HuH-7.5 (cell line): ENCODE data around the gene DFFA.

ENCODE experiments used
- DNase-seq: peaks from one replicate; pipeline ENCODE4 v3.0.0; 2011; ENCODE audit warnings: low spot score

Gene DFFA, protein sequence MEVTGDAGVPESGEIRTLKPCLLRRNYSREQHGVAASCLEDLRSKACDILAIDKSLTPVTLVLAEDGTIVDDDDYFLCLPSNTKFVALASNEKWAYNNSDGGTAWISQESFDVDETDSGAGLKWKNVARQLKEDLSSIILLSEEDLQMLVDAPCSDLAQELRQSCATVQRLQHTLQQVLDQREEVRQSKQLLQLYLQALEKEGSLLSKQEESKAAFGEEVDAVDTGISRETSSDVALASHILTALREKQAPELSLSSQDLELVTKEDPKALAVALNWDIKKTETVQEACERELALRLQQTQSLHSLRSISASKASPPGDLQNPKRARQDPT

DNA sequence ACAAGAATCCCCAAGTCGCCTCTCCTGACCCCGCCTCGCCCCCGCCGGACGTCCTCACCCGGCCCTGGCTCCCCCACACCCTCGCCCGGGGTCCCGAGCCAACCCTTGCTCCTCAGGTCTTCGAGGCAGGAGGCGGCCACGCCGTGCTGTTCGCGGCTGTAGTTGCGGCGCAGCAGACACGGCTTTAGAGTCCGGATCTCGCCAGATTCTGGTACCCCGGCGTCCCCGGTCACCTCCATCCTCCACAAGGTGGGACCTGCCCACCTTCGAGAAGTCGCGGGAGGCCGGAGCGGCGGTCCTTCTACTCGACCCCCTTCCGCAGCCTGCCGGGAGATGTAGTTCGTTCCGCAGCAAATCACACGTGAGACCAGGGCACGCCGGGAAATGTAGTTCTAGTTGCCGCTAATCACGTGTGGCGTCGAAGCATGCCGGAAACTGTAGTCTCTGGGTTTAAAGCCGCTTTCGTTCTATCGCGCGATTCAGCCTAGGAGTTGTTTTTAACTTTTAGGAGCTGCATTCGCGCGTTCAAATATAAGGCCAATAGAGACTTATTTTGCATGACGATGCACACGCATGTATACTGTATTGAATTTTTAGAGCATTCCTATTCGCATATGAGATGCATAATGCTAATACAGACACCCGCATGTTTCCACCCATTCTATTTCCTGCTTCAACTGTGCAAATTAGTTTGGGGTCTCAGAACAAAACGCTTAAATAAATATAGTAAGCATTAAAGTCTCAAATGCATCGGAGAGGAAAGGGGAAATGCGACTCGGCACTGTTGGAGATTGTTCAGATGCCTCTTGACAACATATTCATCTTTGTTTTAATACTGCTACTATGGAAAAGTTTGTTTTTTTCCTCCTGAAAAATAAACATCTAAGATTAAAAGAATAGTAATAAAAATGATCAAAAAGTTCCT lies at the start of gene DFFA:
Gene DFFA, minus strand, starts transcription at position 310 of the 925 bp plus-strand sequence. Its CDS starts 71 bp downstream, at position 239.
- peak; percentile 79 for DNase-seq

DNA sequence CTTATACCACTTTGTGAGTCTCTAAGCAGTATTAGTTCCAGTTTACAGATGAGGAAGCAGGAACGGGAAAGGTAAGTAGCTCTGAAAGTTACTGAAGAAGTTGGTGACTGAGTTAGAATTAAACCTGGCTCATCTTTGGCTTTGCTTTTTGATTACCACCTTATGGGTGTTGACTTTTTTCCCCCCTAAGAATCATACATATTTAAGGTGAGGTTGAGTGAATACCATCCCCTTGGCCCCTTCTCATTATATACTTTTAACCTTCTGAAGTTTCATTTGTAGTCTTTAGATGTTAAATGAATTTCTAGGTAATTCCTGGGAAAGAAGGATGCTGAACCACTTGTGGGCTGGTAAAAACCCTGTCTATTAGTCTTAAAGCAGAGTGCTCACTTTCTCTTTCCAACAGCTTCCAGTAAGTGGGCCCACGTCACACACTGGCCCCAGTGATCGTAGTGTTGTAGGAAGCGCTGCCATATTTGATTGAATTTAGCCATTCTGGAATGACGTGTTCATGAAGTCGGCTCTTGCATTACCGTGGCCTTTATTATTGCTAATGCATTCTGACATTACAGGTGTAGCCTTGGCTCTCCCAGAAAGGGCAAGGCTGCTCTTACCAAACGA lies 49.3 kb upstream of the DFFA start:
- DNase-seq, result no peak

DNA sequence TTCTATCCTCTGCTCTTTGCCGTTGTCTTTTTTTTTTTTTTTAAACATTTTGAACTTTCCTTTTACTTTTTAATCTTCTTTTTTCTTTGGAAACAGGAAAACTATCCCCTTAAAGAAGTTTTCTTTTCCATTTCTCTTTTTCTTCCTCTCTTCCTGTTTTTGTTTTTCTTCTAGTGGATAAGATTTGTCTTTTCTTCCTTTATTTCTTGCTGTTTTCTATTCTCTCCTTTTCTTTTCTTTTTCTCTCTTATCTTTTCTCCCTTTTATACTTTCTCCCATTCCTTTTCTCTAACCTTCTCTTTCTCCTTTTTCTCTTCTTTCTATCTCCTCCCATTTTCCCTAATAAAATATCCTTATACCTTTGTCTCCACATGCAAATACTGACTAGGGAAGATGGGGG lies 48.6 kb upstream of the DFFA start:
- no peak for DNase-seq

DNA sequence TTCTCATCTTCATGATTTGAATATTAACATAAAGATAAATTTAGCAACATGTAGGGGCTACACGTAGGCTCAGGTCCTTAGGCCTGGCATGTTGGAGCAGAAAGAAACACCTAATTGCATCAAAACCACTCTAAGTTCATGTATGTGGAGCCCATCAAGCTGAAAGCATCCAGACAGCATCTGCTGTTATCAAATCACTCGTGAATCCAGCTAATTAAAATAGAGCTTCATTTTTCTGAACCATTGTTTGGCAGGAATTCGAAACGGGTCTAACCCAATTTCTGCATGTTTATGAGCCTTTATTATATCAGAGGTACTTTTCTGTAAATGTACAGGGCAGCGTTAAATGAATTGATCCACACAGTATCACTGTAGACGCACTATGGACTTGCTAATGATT lies 48.2 kb upstream of the DFFA start:
- DNase-seq, result no peak

DNA sequence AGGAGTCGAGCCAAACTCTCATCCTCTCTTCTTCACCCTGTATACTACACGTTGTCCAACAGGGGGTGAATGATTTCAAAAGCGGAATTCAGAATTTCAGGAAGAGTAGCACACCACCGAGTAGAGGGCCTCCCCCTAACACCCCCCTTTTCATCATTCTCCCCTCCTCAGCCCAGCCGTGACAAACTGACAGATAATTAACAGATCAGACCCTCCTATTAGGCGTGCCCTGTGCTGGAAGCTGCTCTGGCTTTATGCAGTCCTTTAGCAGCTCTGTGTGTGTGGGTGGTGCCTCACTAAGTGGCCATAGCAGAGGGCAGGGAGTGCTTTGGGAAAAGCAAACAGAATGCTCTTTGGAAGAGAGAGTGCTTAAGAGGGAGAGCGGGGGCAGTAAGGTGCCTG lies 46.7 kb upstream of the DFFA start:
- DNase-seq, result no peak

DNA sequence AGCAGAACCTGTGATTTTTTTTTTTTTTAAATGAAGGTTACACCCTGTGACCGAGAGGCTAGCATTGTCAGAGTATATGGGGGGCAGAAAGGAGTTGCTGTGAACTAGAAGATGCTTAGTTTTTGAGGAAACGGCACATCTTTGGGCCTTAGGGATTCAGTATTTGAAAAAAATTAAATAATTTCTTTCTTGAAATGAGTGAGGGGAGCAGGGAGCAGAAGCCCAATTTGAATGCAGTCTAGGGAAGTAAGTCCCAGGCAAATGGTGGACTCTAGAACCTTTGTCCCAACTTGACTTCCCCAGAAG lies 45.3 kb upstream of the DFFA start:
- DNase-seq, result no peak

DNA sequence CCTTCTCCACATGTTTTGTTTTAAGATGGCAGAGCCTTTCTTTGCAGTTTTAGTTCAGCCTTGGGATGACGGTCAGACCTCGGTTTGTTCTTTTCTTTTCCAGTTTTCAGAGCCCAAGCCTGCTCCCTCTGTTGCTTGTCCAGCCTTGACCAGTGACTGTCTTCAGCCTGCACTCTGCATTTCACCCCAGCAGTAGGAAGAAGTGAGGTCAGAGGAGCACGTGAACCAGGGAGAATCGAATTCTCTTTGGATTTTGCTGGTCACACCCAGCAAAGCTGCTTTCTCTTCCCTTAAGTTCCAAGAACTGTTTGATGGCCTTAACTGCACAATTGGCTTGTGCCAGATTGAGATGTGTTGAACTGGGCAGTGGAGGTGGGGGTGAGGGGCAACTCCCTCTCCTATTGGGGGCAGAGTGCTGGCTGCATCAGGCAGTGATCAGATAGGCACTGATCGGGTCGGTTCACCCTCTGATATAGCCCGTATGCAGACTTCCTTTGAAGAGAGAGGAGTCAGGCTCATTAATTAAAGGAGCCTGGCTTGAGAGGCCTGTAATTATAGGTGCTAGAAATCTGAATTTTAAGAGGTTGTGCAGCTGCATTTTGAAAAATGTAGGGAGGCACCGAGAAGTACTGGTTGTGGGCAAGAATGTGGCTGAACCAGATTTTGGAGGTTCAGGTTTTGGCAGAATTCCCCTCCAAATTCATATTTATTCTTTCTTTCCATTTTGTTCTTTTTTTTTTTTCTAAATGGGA lies 44.8 kb upstream of the DFFA start:
- DNase-seq, result no peak

DNA sequence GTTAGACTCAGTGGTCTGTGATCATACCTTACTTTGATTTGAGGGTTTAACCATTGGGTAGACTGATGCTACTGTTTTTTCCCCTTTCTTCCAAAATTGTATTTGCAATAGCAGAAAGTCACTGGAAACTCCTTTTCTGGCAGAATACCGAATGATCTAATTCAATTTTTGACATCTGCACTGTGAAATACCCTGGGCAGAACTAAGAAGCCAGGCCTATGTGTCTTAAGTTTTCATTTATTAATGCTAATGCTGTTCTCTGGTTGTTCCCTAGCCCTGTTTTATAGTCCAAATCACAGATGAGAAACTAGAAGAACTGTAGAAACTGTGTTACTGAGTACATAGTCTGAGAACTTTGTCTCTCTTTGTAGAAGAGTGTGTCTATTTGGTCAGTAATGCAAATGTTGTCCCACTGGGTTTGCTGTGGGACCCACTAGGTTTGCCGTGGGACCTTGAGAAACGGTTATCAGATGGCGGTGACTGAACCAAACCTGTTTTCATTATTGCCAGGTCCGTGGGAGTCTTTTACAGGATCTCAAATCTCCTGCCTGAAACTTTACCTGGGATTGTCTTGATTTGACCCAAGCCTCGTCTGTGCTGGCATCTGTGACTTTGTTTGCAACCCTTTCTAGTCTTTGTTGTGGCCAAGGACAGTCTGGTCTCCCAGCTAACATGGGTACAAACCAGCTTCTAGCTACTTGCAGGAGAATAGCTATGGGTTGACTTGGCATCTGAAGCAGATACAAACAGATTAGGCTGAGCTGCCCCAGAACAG lies 43.8 kb upstream of the DFFA start:
- DNase-seq, result no peak

DNA sequence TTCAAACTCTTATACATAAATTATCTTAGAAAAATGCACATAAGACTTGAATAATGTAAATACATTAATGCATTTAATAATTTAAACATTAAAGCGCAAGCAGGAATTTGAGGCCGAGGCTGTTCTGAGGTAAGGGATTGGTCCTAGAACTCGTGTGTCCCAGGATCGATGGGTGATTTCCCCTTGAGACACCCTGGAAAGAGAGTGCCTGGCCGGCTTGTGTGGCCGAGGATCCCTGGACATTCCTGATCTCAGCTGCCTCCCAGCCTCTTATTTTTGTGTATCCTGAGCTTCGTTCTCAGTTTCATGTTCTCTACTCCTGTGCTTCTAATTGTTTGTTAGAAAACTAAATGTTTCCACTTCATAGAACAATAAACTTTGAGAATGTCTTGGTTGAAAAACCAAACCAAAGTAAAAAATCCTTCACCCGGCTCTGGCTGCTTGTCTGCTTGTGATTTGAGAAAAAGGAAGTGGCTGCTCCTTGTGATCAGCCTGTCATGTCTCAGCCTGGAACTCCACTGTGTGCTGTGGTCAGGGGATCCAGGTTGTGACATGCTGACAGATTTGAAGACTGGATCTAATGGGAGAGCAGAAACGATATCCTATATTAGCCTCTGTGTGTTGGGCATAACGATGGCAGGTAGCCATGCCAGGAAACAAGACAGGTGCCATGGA lies 43.1 kb upstream of the DFFA start:
- DNase-seq, result no peak

DNA sequence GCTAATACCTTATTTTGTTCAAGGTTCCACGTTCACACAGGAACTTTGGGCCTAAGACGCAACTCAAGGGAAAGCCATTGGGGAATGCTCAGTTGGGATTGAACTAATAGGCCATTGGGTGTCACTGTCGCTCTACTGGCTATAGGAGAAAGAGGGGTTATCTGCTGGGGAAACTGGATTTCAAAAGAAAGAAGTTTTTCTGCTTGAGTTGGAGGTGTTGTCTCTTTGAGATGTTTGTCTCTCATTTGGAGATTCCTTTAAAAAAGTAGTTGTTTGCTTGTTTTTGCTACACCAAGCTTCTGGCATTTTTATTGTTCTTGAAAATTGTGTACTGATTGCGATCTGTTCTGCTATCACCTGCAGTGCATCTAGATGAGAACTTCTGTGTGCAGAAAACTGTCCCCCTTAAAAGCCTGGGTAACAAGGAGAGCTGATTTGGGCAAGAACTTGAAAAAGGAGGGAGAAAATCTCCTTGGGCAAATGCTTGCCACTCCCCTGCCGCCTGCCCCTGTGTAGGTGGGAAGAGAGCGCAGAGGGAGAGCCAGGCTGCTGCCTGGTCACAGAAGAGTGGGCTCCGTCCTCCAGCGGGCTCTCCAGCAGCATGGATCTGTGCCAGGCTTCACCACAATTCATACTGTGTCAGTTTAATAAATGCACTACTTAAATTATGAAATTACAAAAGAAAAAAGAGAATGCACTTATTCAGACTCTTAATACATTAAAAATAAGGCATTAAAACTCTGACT lies 42.3 kb upstream of the DFFA start:
- DNase-seq, result no peak

DNA sequence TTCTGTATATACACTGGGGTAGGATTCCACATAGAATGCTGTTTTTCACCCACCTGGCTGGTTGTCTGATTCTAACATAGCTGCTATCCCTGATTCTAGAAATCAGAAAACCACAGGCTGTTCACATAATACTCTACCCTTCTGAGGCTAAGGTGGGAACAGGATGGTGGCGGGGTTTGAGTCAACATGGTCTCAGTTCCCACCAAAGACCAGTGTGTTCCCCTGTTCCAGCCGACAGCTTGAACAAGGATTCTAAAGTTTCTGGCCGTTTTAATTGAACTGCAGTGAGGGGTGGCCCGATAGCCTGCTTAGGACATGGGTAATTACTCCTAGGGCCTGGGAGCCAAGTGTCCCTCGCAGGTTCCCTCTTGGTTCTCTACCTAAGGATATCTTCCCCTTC lies 40.9 kb upstream of the DFFA start:
- no peak for DNase-seq

DNA sequence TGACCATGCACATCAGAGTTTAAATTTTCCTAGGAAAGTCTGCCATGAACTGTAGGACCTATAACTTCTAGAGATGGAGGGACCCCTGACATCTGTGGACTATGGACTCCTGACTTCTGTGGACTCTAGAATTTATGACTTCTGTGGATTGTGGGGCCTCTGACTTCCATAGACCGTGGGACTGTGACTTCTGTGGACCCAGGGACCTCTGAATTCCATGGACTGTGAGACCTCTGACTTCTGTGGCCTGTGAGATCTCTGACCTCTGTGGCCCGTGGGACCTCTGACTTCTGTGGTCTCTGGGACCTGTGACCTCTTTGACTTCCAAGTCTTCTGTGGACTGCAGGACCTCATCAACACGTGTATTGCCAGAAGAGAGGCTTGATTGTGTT lies 39.2 kb upstream of the DFFA start:
- DNase-seq, result no peak

DNA sequence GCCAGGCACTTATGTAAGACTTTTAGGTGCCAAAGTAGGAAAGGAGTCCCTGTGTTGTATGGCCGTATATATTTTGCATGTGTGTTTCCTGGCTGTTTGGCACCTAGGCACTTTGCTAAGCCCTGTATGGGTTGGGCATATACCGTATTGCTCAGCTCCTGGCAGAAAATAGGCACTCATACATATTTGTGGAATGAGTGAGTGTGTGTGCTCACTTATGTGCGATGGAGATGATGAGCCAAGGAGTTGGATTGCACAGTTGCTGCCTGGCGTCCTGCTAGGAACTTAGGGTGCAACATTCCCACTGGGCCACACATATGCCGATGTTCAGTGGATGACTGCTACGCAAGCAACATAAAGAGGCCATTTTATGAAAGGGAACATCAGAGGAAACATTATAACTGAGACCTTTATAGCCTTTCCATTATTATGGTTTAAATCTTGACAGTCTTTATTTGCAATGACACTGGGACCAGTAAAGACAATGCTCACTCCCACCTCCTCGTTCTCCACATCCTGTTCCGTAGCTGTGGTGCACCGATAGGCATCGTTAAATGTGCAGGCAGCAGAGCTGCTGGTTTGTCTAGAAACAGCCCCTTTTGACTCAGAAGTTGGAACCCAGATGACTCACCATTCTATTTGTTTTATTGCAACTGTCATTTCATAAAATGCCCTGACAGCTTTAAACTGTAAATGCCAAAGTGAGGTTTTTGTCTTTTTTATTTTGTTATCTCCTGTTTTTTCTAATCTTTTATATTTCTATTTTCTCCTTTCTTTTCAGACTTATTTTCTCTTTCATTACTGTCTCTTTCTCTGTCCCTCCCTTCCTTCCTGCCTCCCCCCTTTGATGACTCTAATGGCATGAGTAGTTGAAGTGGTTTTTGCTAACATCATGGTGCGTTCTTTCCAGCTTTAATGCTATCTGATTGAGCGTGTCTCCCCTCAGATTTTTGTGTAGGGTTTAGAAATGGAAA lies 38.5 kb upstream of the DFFA start:
- no peak for DNase-seq

DNA sequence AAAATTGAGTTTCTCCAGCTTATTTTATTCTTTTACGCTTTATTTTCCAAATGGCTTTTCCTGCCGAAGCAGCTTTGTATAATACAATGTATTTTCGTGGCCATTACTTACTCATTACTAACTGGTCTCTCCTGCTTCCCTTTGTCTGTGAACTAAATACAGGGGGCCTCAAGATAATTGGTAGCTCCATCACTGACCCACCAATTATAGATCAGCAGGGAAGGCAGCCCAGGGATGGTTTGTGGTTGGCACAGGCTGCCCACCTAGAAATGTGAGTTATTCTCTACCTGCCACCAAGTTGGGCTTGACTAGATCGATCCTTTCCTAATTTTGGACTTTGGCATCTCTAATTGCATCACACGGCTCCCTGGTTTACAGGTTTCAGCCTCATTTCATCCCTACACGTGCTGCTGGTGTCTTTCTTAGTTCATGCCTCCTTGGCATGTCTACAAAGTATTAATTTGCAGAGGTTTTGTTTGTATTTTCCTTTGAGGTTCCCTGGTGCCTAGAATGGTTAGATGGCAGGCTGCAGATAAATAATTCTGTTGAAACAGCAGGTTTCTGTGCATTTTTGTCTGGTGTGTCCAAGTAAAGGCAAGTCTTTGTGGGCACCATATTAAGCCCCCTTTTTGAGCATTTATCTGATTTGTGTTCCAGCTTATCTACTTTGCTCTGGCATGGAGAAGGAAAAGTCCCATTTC lies 37.6 kb upstream of the DFFA start:
- no peak for DNase-seq

DNA sequence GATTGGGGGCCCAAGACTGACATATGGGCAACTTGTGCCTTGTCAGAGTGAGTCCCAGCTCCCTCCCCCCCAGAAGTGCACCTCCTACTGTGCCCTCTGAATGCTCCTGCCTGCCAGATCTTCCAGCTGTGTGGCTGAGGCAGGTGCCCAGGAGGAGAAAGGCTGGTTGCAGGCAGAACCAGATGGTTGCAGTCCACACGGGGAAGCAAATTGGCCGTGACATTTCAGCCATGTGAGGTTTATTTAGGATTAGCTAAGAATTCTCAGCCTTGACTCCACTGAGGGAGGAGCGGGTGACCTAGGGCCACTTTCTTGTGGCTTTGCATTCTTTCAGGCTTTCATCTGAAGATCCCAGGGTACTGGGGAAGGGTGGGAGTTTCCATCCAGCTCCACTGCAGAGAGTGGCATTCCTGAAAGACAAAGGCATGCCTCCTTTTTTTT lies 36.2 kb upstream of the DFFA start:
- no peak for DNase-seq

DNA sequence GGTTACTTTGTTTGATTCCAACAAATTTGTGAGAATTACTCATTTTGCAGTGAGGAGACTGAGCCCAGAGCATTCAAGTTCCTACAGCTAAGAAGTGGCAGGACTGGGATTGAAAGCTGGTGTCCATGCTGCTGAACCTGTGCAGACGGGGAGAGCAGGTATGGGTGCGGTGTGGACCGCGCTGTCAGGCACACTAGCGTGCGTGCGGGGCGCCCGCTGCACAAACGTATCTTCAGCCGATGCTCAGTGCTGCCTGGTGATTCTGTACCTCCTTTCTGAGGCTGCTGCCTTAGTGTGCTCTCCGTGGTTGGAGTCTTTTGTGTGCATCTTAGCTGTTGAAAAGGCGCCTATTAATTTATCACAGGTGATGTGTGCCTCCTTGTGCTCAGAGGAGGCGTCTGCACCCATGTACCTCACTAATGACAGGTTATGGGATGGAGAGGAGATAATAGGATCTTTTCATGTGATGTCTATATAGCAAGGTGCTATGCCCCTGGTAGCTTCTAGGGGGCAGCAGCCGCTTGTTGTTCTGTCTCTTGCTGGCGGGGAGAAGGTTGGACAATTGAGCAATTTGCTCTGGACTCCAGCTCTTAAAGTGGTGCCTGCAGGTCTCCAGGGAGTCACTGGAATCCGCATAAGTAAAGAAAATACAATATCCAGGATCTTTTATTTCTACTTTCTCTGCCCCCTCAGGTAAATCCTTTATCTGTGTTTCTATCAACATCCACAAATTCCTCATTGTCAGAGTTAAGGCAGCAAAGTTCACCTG lies 35.0 kb upstream of the DFFA start:
- peak; percentile 73 for DNase-seq

DNA sequence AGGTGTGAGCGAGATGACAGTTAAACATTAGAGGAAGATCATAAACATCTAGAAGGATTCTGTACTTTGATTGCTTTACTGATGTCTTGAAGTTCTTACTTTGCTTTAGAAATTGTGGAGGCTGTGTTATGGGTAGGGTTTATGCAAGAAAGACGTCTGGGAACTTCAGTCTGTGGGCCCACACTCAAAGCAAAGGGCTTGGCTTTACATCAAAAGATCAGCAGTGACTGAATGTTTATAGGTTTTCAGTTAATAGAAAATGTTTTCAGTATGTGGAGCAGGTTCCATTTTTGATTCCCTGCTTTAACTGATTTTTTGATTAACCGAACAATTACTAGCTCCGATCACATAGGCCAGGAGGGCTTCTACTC lies 34.3 kb upstream of the DFFA start:
- no peak for DNase-seq
